Measurements from ENCODE around the gene MMP1. TPM values are rescaled to one million over a fixed set of nuclear protein-coding genes. Genes with fewer than 3 reads are reported as not detected.

MMP1 gene
- total RNA-seq (2021; ENCODE audit: unreplicated experiment) (0.15 TPM), Bru-seq, nascent RNA (percentile 9 among the genes with signal in this experiment), BruChase-seq, experiment 1, labeled RNA remaining after a 2-hour chase (not detected), BruChase-seq, experiment 2, labeled RNA remaining after a 6-hour chase (percentile 14 among the genes with signal in this experiment)
- not detected for polyA plus RNA-seq (2012; ENCODE audit: insufficient read length)
- long read RNA-seq = 0 reads

GRCh38 chr11:102798012-102798746, at the start of gene MMP1:
Gene MMP1 (minus strand): TSS chr11:102798160. CDS start chr11:102798092, 68 bp downstream.
- CTCF ChIA-PET = no interaction called here
- DNase-seq (ENCODE audit: low read depth, low spot score) = no peak

GRCh38 chr11:102846292-102846691, 48.3 kb upstream of the MMP1 start:
- in situ Hi-C loops (cut with HindIII; ENCODE audit: low pct_unique_long_range_greater_than_20kb, low sequenced_read_pairs) (no loop called here), intact Hi-C loops (cut with micrococcal nuclease; ENCODE audit: unreplicated experiment) (no loop called here)
- no peaks in the 10 kb centered on the region for H3K4me1 ChIP-seq (ENCODE audit: control insufficient read depth, insufficient read depth, low read length)
- no peak overlapping the region for H3K27ac ChIP-seq (ENCODE audit: low read length)
- ATAC-seq = no peak
- H3K4me3 ChIP-seq (ENCODE audit: low read depth in 2 of 2, low read length in 2 of 2) = no peak overlapping the region
- BruUV-seq (replicated peaks) = no TSS peak
- POLR2A ChIA-PET = no interaction called here
- H3K27me3 ChIP-seq (ENCODE audit: control insufficient read depth, insufficient read depth, low read length) = peaks cover 21% of the 10 kb centered on the region
- TF ChIP-seq CTCF (IDR thresholded peaks at IDR 0.05) = no peak
- no peak for TF ChIP-seq POLR2AphosphoS5 (IDR thresholded peaks at IDR 0.05; ENCODE audit: low read depth, low read length)
- TF ChIP-seq TCF7L2 (IDR thresholded peaks at IDR 0.05; ENCODE audit: low read depth, low read length) = no peak
- no peak for TF ChIP-seq SIN3A (IDR thresholded peaks at IDR 0.05; ENCODE audit: borderline replicate concordance, insufficient read depth, low read depth, low read length)
- TF ChIP-seq REST (IDR thresholded peaks at IDR 0.05; ENCODE audit: insufficient read depth in 1 of 2, low read depth in 2 of 2, low read length in 1 of 2) = no peak
- CTCF ChIA-PET = no interaction called here
- no peaks in the 10 kb centered on the region for H3K9me3 ChIP-seq (ENCODE audit: control insufficient read depth, insufficient read depth, low read depth, low read length)
- no peak for DNase-seq (ENCODE audit: low read depth, low spot score)
- no peaks in the 10 kb centered on the region for H3K36me3 ChIP-seq (ENCODE audit: control insufficient read depth, insufficient read depth, low read length)

More at GRCh38 chr11:102798012-102798746, at the start of gene MMP1:
- H3K36me3 ChIP-seq (ENCODE audit: control insufficient read depth, insufficient read depth, low read length) = no peaks in the 10 kb centered on the region
- intact Hi-C loops (cut with micrococcal nuclease; ENCODE audit: unreplicated experiment) (no loop called here), in situ Hi-C loops (cut with HindIII; ENCODE audit: low pct_unique_long_range_greater_than_20kb, low sequenced_read_pairs) (no loop called here)
- no peak within 1 kb of the TSS for H3K4me3 ChIP-seq (ENCODE audit: low read depth in 2 of 2, low read length in 2 of 2)
- no peak within 1 kb of the TSS for H3K27ac ChIP-seq (ENCODE audit: low read length)
- H3K9me3 ChIP-seq (ENCODE audit: control insufficient read depth, insufficient read depth, low read depth, low read length) = no peaks in the 10 kb centered on the region
- TF ChIP-seq REST (IDR thresholded peaks at IDR 0.05; ENCODE audit: insufficient read depth in 1 of 2, low read depth in 2 of 2, low read length in 1 of 2) (no peak), SIN3A (IDR thresholded peaks at IDR 0.05; ENCODE audit: borderline replicate concordance, insufficient read depth, low read depth, low read length) (no peak), TCF7L2 (IDR thresholded peaks at IDR 0.05; ENCODE audit: low read depth, low read length) (no peak)
- H3K4me1 ChIP-seq (ENCODE audit: control insufficient read depth, insufficient read depth, low read length) = no peaks in the 10 kb centered on the region
- peak; percentile 54; the same call in 1 of the 2 replicates for ATAC-seq
- no TSS peak for BruUV-seq (replicated peaks)
- POLR2A ChIA-PET = no interaction called here
- peaks cover 6% of the 10 kb centered on the region; the same call in 1 of the 2 replicates for H3K27me3 ChIP-seq (ENCODE audit: control insufficient read depth, insufficient read depth, low read length)

Measured in Panc1 (cell line).